LoVo (cell line): ENCODE results near the gene DDOST.
A peak's percentile ranks its signal among the peaks of the same experiment; 100 is the strongest.

ENCODE experiments used
- DNase-seq: peaks from one replicate; pipeline ENCODE4 v3.0.0-alpha.2; 2016; ENCODE audit warnings: low spot score

The DDOST gene

GRCh38 chr1:20660363-20660762 is 806 bp downstream of the DDOST start:
- DNase-seq = no peak

GRCh38 chr1:20658166-20658915 is 2.8 kb downstream of the DDOST start:
- DNase-seq = no peak

- no peak for DNase-seq
Measured at GRCh38 chr1:20657024-20657423, 4.1 kb downstream of the DDOST start.

GRCh38 chr1:20654104-20654690 is 7.0 kb downstream of the DDOST start:
- no peak for DNase-seq

GRCh38 chr1:20652300-20652699 is 8.9 kb downstream of the DDOST start:
- no peak for DNase-seq

GRCh38 chr1:20648946-20649345 is 12.2 kb downstream of the DDOST start:
- DNase-seq = no peak

GRCh38 chr1:20648438-20648837 is 12.7 kb downstream of the DDOST start:
- DNase-seq = no peak

GRCh38 chr1:20645414-20645813 is 15.8 kb downstream of the DDOST start:
- no peak for DNase-seq

GRCh38 chr1:20644416-20644815 is 16.8 kb downstream of the DDOST start:
- DNase-seq = no peak

GRCh38 chr1:20643080-20643479 is 18.1 kb downstream of the DDOST start:
- DNase-seq = no peak

GRCh38 chr1:20641975-20642374 is 19.2 kb downstream of the DDOST start:
- DNase-seq = no peak

- peak; percentile 46 for DNase-seq
Measured at GRCh38 chr1:20640183-20640597, 21.0 kb downstream of the DDOST start.

GRCh38 chr1:20636785-20637347 is 24.3 kb downstream of the DDOST start:
- DNase-seq = no peak

GRCh38 chr1:20634594-20635084 is 26.5 kb downstream of the DDOST start:
- DNase-seq = peak; percentile 13

- DNase-seq = no peak
Measured at GRCh38 chr1:20634065-20634593, 27.0 kb downstream of the DDOST start.

GRCh38 chr1:20633190-20634064 is 27.7 kb downstream of the DDOST start, which contains the start of gene PINK1:
Gene PINK1, plus strand, starts transcription at chr1:20633458. Its CDS starts 91 bp downstream, at chr1:20633549.
- peak; percentile 87 for DNase-seq

GRCh38 chr1:20632386-20632785 is 28.8 kb downstream of the DDOST start:
- no peak for DNase-seq

- DNase-seq = no peak
Measured at GRCh38 chr1:20630729-20631128, 30.4 kb downstream of the DDOST start.

GRCh38 chr1:20626524-20626923 is 34.6 kb downstream of the DDOST start:
- DNase-seq = no peak

GRCh38 chr1:20626098-20626427 is 35.1 kb downstream of the DDOST start:
- DNase-seq = no peak

GRCh38 chr1:20625176-20626097 is 35.7 kb downstream of the DDOST start:
- no peak for DNase-seq
